ENCODE data around the gene C2CD4D.

GRCh38 chr1:151798571-151798970, 41.0 kb downstream of the C2CD4D start:
- TF ChIP-seq CTCF (IDR thresholded peaks at IDR 0.05 in 8 of 11, conservative IDR thresholded peaks at IDR 0.05 in 3 of 11) (no peak), POLR2A (IDR thresholded peaks at IDR 0.05) (no peak), POLR2AphosphoS5 (IDR thresholded peaks at IDR 0.05) (no peak)

Data from spleen (tissue), 7 donors.